OCI-LY7 (cell line): Measurements from ENCODE around the gene KRIT1. TPM values are rescaled to one million over a fixed set of nuclear protein-coding genes. Genes with fewer than 3 reads are reported as not detected.

Experiments used
- BruUV-seq: library from RNA; stranded (reverse); fragments of 400-500 nt; replicated peaks from 2 replicates; lab custom pipeline; 2021; lab: Mats Ljungman, UMichigan
- CTCF ChIA-PET: fragments of 300-600 bp; sonication (Branson Sonifier 250); formaldehyde crosslinking; loops from one replicate; lab custom pipeline; 2022; ENCODE audit warnings: antibody characterized with exemption; ENCODE audit not compliant: unreplicated experiment; lab: Charles Lee
- POLR2A ChIA-PET: fragments of 300-600 bp; sonication (Branson Sonifier 250); formaldehyde crosslinking; loops from one replicate; lab custom pipeline; 2022; ENCODE audit warnings: antibody characterized with exemption; lab: Charles Lee
- DNase-seq: peaks from one replicate; pipeline ENCODE4 v3.0.0-alpha.2; 2015; ENCODE audit warnings: low spot score
- H2AFZ ChIP-seq: fragments of 200-600 bp; sonication (generic), shearing (Covaris generic); 2 replicates; pipeline ENCODE4 v1.6.1; 2014; ENCODE audit warnings: mild to moderate bottlenecking, antibody characterized with exemption, low read length, moderate library complexity
- H3K27ac ChIP-seq: fragments of 200-600 bp; sonication (generic); 2 replicates; pipeline ENCODE4 v1.5.1; 2014; ENCODE audit warnings: mixed run types, low read depth, mild to moderate bottlenecking, moderate library complexity, low read length, inconsistent platforms; ENCODE audit not compliant: poor library complexity, severe bottlenecking
- H3K36me3 ChIP-seq: fragments of 200-600 bp; sonication (generic); 2 replicates; pipeline ENCODE4 v1.6.1; 2014; ENCODE audit warnings: mild to moderate bottlenecking, antibody characterized with exemption, low read length, moderate library complexity, mixed read lengths; ENCODE audit not compliant: insufficient read depth
- H3K4me1 ChIP-seq: fragments of 200-600 bp; sonication (generic); 2 replicates; pipeline ENCODE4 v1.5.1; 2014; ENCODE audit warnings: mild to moderate bottlenecking, low read length; ENCODE audit not compliant: insufficient read depth, poor library complexity, severe bottlenecking
- H3K4me2 ChIP-seq: fragments of 200-600 bp; sonication (generic); 2 replicates; pipeline ENCODE4 v1.6.1; 2014; ENCODE audit warnings: mild to moderate bottlenecking, low read length
- H3K4me3 ChIP-seq: fragments of 200-600 bp; sonication (generic); 2 replicates; pipeline ENCODE4 v1.5.1; 2014; ENCODE audit warnings: mild to moderate bottlenecking, low read depth, low read length; ENCODE audit not compliant: poor library complexity, severe bottlenecking
- H3K79me2 ChIP-seq: fragments of 200-600 bp; sonication (generic); 2 replicates; pipeline ENCODE4 v1.6.1; 2016; ENCODE audit warnings: low read depth, mild to moderate bottlenecking, low read length, moderate library complexity, mixed read lengths; ENCODE audit not compliant: insufficient read depth
- H3K9me2 ChIP-seq: fragments of 200-600 bp; sonication (generic); 2 replicates; pipeline ENCODE4 v1.6.1; 2016; ENCODE audit warnings: mild to moderate bottlenecking, low read length, mixed read lengths; ENCODE audit not compliant: insufficient read depth
- H3K9me3 ChIP-seq: fragments of 200-600 bp; sonication (generic); 2 replicates; pipeline ENCODE4 v1.6.1; 2014; ENCODE audit warnings: mild to moderate bottlenecking, mixed run types, low read length, mixed read lengths
- H4K20me1 ChIP-seq: fragments of 200-600 bp; sonication (generic); 2 replicates; pipeline ENCODE4 v1.6.1; 2014; ENCODE audit warnings: mild to moderate bottlenecking, antibody characterized with exemption, low read length, moderate library complexity, mixed read lengths; ENCODE audit not compliant: insufficient read depth
- CTCF ChIP-seq: fragments of 200-600 bp; sonication (generic); conservative IDR thresholded peaks from 2 replicates; pipeline ENCODE4 v1.5.1; 2014; ENCODE audit warnings: mild to moderate bottlenecking, antibody characterized with exemption, low read length, moderate library complexity, mixed read lengths
- EZH2phosphoT487 ChIP-seq: fragments of 200-600 bp; sonication (generic); IDR thresholded peaks from 2 replicates; pipeline ENCODE4 v1.6.1; 2018; ENCODE audit warnings: low read depth, borderline replicate concordance, mild to moderate bottlenecking, mixed run types, antibody characterized with exemption, low read length, moderate library complexity, mixed read lengths
- intact Hi-C: fragments of 100-400 bp; cut with micrococcal nuclease; formaldehyde crosslinking; loops from one replicate; pipeline ENCODE4 v1.10.0; 2022; ENCODE audit not compliant: unreplicated experiment
- total RNA-seq, 2 experiments: library from RNA; depleted of rRNA in 1 of 2; stranded (reverse); fragments of >200 nt in 1 of 2; shearing (Covaris generic) in 1 of 2; gene quantifications; 2 replicates each; pipeline ENCODE4 v1.2.3, GENCODE V29; 2014 to 2022

The KRIT1 gene
- total RNA-seq, 2 experiments from 2014 or later: 44.8 to 50.0 TPM

GRCh38 chr7:92228100-92228499 lies 17.6 kb downstream of the KRIT1 start:
- DNase-seq: no peak
- H3K4me1 ChIP-seq: no peaks in the 10 kb centered on the region
- no TSS peak for BruUV-seq
- ChIA-PET POLR2A (interaction anchor here (0.6 to 1.2 kb wide), 2 partner anchors 23 to 598 kb away, joined by 3 read pairs; no protein-coding TSS in a partner anchor), CTCF (no interaction called here)
- H3K79me2 ChIP-seq: no peaks in the 10 kb centered on the region
- H2AFZ ChIP-seq: no peak overlapping the region
- H3K9me3 ChIP-seq: no peaks in the 10 kb centered on the region
- intact Hi-C loops: no loop called here
- TF ChIP-seq CTCF (no peak), EZH2phosphoT487 (no peak)
- H3K4me3 ChIP-seq: no peak overlapping the region
- H3K9me2 ChIP-seq: no peaks in the 10 kb centered on the region
- H4K20me1 ChIP-seq: no peaks in the 10 kb centered on the region
- H3K4me2 ChIP-seq: no peak overlapping the region
- no peak overlapping the region for H3K27ac ChIP-seq
- peaks cover 84% of the 10 kb centered on the region for H3K36me3 ChIP-seq

- Histone ChIP-seq H3K27ac (no peak overlapping the region), H4K20me1 (no peaks in the 10 kb centered on the region), H3K9me2 (no peaks in the 10 kb centered on the region), H3K4me2 (no peak overlapping the region), H3K4me1 (no peaks in the 10 kb centered on the region), H3K4me3 (no peak overlapping the region), H3K36me3 (peaks cover 82% of the 10 kb centered on the region), H3K9me3 (no peaks in the 10 kb centered on the region), H3K79me2 (no peaks in the 10 kb centered on the region), H2AFZ (no peak overlapping the region)
- no peak for DNase-seq
- TF ChIP-seq CTCF (no peak), EZH2phosphoT487 (no peak)
- no TSS peak for BruUV-seq
- ChIA-PET POLR2A (interaction anchor here (1.2 kb wide), 1 partner anchor 22 kb away, joined by 3 read pairs; no protein-coding TSS in a partner anchor), CTCF (no interaction called here)
- intact Hi-C loops: no loop called here
Observed at GRCh38 chr7:92226981-92227380, 18.7 kb downstream of the KRIT1 start.

GRCh38 chr7:92221766-92222165 lies 23.9 kb downstream of the KRIT1 start:
- TF ChIP-seq EZH2phosphoT487: no peak
- TF ChIP-seq CTCF: no peak
- H3K9me2 ChIP-seq: no peaks in the 10 kb centered on the region
- ChIA-PET POLR2A (interaction anchor here (0.6 kb wide), 1 partner anchor 16 kb away, joined by 3 read pairs; no protein-coding TSS in a partner anchor), CTCF (no interaction called here)
- no peak overlapping the region for H3K4me2 ChIP-seq
- peaks cover 95% of the 10 kb centered on the region for H3K36me3 ChIP-seq
- no peak overlapping the region for H3K27ac ChIP-seq
- H2AFZ ChIP-seq: no peak overlapping the region
- intact Hi-C loops: no loop called here
- no peaks in the 10 kb centered on the region for H4K20me1 ChIP-seq
- no peaks in the 10 kb centered on the region for H3K79me2 ChIP-seq
- no peak overlapping the region for H3K4me3 ChIP-seq
- BruUV-seq: no TSS peak
- no peaks in the 10 kb centered on the region for H3K9me3 ChIP-seq
- no peak for DNase-seq
- H3K4me1 ChIP-seq: no peaks in the 10 kb centered on the region
